ENCODE measurements around the gene ME1. TPM values are rescaled to one million over a fixed set of nuclear protein-coding genes. Genes with fewer than 3 reads are reported as not detected.
"Not testable (repeated sequence)": the region's sequence is repeated elsewhere in the genome, so short reads cannot be mapped to it uniquely, and the experiment has no call there.

ME1 gene
- total RNA-seq, 4 donors from 2014 or later: 12.8 to 40.5 (median 28.4) TPM

GRCh38 chr6:83464381-83465140 is 33.7 kb upstream of the ME1 start:
- Histone ChIP-seq H3K4me1 (no peaks in the 10 kb centered on the region), H3K9me3 (no peaks in the 10 kb centered on the region), H3K4me3 (no peak overlapping the region), H3K36me3 (no peaks in the 10 kb centered on the region), H3K27me3 (no peaks in the 10 kb centered on the region), H3K27ac (peak overlapping the region; percentile 32)
- no peak for TF ChIP-seq POLR2AphosphoS5 (IDR thresholded peaks at IDR 0.05)
- no peak for TF ChIP-seq POLR2A (IDR thresholded peaks at IDR 0.05)
- no peak for TF ChIP-seq CTCF (IDR thresholded peaks at IDR 0.05)
- TF ChIP-seq EP300 (IDR thresholded peaks at IDR 0.05): no peak
- WGBS: 72% methylated on average over 5 of the region's 5 CpGs
- no peak for DNase-seq (ENCODE audit: low spot score in 2 of 2)

GRCh38 chr6:83463886-83464285 is 33.0 kb upstream of the ME1 start:
- H3K27ac ChIP-seq: peak overlapping the region; percentile 32
- H3K36me3 ChIP-seq: no peaks in the 10 kb centered on the region
- no peaks in the 10 kb centered on the region for H3K9me3 ChIP-seq
- DNase-seq (ENCODE audit: low spot score in 2 of 2): no peak
- H3K4me1 ChIP-seq: no peaks in the 10 kb centered on the region
- TF ChIP-seq CTCF (IDR thresholded peaks at IDR 0.05) (no peak), POLR2A (IDR thresholded peaks at IDR 0.05) (no peak), POLR2AphosphoS5 (IDR thresholded peaks at IDR 0.05) (no peak), EP300 (IDR thresholded peaks at IDR 0.05) (no peak)
- H3K27me3 ChIP-seq: no peaks in the 10 kb centered on the region
- WGBS: 36% methylated on average over 2 of the region's 2 CpGs
- no peak overlapping the region for H3K4me3 ChIP-seq

GRCh38 chr6:83462524-83462923 is 31.7 kb upstream of the ME1 start:
- Histone ChIP-seq H3K27ac (no peak overlapping the region), H3K9me3 (no peaks in the 10 kb centered on the region), H3K4me3 (no peak overlapping the region), H3K36me3 (no peaks in the 10 kb centered on the region), H3K4me1 (no peaks in the 10 kb centered on the region), H3K27me3 (no peaks in the 10 kb centered on the region)
- TF ChIP-seq POLR2AphosphoS5 (IDR thresholded peaks at IDR 0.05) (no peak), POLR2A (IDR thresholded peaks at IDR 0.05) (no peak), EP300 (IDR thresholded peaks at IDR 0.05) (no peak), CTCF (IDR thresholded peaks at IDR 0.05) (no peak)
- no peak for DNase-seq (ENCODE audit: low spot score in 2 of 2)
- WGBS: 48% methylated on average over 1 of the region's 1 CpG

- H3K27me3 ChIP-seq: no peaks in the 10 kb centered on the region
- no peak overlapping the region for H3K27ac ChIP-seq
- H3K4me1 ChIP-seq: no peaks in the 10 kb centered on the region
- DNase-seq (ENCODE audit: low spot score in 2 of 2): no peak
- H3K9me3 ChIP-seq: no peaks in the 10 kb centered on the region
- TF ChIP-seq POLR2A (IDR thresholded peaks at IDR 0.05) (no peak), EP300 (IDR thresholded peaks at IDR 0.05) (no peak), POLR2AphosphoS5 (IDR thresholded peaks at IDR 0.05) (no peak), CTCF (IDR thresholded peaks at IDR 0.05) (no peak)
- no peak overlapping the region for H3K4me3 ChIP-seq
- 82% methylated on average over 1 of the region's 1 CpG for WGBS
- no peaks in the 10 kb centered on the region for H3K36me3 ChIP-seq
Measured at GRCh38 chr6:83461438-83461837, 30.6 kb upstream of the ME1 start.

- TF ChIP-seq EP300 (IDR thresholded peaks at IDR 0.05) (no peak), POLR2AphosphoS5 (IDR thresholded peaks at IDR 0.05) (no peak), CTCF (IDR thresholded peaks at IDR 0.05) (no peak), POLR2A (IDR thresholded peaks at IDR 0.05) (no peak)
- no peaks in the 10 kb centered on the region for H3K27me3 ChIP-seq
- no peak overlapping the region for H3K27ac ChIP-seq
- no peak overlapping the region for H3K4me3 ChIP-seq
- no peaks in the 10 kb centered on the region for H3K9me3 ChIP-seq
- H3K36me3 ChIP-seq: no peaks in the 10 kb centered on the region
- no peaks in the 10 kb centered on the region for H3K4me1 ChIP-seq
- DNase-seq (ENCODE audit: low spot score in 2 of 2): no peak
Measured at GRCh38 chr6:83459663-83460062, 28.8 kb upstream of the ME1 start.

GRCh38 chr6:83450015-83450414 is 19.2 kb upstream of the ME1 start:
- not testable (repeated sequence) for H3K27me3 ChIP-seq; DNase-seq (ENCODE audit: low spot score in 2 of 2); H3K4me3 ChIP-seq; H3K36me3 ChIP-seq; H3K27ac ChIP-seq; H3K9me3 ChIP-seq; H3K4me1 ChIP-seq
- 94% methylated on average over 6 of the region's 6 CpGs for WGBS

- not testable (repeated sequence) for H3K36me3 ChIP-seq; DNase-seq (ENCODE audit: low spot score in 2 of 2); H3K27me3 ChIP-seq; H3K27ac ChIP-seq; H3K4me3 ChIP-seq; H3K4me1 ChIP-seq; H3K9me3 ChIP-seq
- WGBS: 95% methylated on average over 9 of the region's 9 CpGs
Measured at GRCh38 chr6:83444086-83444699, 13.3 kb upstream of the ME1 start.
